HL-60 (cell line): ENCODE data around the gene VIPR2.

Source experiments
- POLR2AphosphoS5 ChIP-seq: IDR thresholded peaks from 2 replicates; pipeline ENCODE4 v1.6.1; 2012; ENCODE audit warnings: low read depth
- SPI1 ChIP-seq: IDR thresholded peaks from 2 replicates; pipeline ENCODE4 v1.6.1; 2012; ENCODE audit warnings: low read depth, mild to moderate bottlenecking, borderline replicate concordance
- TF ChIP-seq, protein P1 (sequence below): IDR thresholded peaks from one replicate; pipeline ENCODE4 v1.5.1; 2011; ENCODE audit warnings: low read length, control low read depth, inconsistent platforms; ENCODE audit not compliant: insufficient read depth
- TF ChIP-seq, protein P2 (sequence below): IDR thresholded peaks from 2 replicates; pipeline ENCODE4 v1.6.1; 2012; ENCODE audit warnings: low read depth; ENCODE audit not compliant: insufficient replicate concordance

DNA sequence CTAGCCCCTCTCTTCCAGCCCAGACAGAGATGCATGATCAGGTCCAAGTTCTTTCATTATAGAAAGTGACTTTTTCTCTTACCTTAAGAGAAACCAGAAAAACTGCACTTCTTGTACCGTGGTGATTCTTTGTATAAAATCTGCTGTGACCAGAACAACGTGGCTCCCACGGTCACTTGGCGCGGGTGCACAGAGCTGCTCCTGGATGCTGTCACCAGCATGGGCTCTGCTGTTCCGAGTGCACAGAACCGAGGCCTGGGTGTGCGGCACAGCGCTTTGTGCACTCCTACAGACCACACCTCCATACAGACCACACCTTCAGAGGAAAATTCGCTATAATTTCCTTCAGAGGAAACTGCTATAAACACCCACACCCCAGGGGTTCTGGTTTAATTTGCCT is 26.0 kb downstream of the VIPR2 start:
- TF ChIP-seq, protein P1, sequence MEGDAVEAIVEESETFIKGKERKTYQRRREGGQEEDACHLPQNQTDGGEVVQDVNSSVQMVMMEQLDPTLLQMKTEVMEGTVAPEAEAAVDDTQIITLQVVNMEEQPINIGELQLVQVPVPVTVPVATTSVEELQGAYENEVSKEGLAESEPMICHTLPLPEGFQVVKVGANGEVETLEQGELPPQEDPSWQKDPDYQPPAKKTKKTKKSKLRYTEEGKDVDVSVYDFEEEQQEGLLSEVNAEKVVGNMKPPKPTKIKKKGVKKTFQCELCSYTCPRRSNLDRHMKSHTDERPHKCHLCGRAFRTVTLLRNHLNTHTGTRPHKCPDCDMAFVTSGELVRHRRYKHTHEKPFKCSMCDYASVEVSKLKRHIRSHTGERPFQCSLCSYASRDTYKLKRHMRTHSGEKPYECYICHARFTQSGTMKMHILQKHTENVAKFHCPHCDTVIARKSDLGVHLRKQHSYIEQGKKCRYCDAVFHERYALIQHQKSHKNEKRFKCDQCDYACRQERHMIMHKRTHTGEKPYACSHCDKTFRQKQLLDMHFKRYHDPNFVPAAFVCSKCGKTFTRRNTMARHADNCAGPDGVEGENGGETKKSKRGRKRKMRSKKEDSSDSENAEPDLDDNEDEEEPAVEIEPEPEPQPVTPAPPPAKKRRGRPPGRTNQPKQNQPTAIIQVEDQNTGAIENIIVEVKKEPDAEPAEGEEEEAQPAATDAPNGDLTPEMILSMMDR, result no peak
- TF ChIP-seq POLR2AphosphoS5 (no peak), SPI1 (no peak)
- TF ChIP-seq, protein P2, sequence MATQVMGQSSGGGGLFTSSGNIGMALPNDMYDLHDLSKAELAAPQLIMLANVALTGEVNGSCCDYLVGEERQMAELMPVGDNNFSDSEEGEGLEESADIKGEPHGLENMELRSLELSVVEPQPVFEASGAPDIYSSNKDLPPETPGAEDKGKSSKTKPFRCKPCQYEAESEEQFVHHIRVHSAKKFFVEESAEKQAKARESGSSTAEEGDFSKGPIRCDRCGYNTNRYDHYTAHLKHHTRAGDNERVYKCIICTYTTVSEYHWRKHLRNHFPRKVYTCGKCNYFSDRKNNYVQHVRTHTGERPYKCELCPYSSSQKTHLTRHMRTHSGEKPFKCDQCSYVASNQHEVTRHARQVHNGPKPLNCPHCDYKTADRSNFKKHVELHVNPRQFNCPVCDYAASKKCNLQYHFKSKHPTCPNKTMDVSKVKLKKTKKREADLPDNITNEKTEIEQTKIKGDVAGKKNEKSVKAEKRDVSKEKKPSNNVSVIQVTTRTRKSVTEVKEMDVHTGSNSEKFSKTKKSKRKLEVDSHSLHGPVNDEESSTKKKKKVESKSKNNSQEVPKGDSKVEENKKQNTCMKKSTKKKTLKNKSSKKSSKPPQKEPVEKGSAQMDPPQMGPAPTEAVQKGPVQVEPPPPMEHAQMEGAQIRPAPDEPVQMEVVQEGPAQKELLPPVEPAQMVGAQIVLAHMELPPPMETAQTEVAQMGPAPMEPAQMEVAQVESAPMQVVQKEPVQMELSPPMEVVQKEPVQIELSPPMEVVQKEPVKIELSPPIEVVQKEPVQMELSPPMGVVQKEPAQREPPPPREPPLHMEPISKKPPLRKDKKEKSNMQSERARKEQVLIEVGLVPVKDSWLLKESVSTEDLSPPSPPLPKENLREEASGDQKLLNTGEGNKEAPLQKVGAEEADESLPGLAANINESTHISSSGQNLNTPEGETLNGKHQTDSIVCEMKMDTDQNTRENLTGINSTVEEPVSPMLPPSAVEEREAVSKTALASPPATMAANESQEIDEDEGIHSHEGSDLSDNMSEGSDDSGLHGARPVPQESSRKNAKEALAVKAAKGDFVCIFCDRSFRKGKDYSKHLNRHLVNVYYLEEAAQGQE, result no peak
